H1 (cell line): ENCODE measurements around the gene GRM8. TPM values are rescaled to one million over a fixed set of nuclear protein-coding genes. Genes with fewer than 3 reads are reported as not detected.

Source experiments
- CTCF ChIA-PET: fragments of 300-600 bp; sonication (Branson Sonifier 250); formaldehyde crosslinking; loops from one replicate; lab custom pipeline; 2021; ENCODE audit not compliant: partially characterized antibody; lab: Charles Lee
- POLR2A ChIA-PET: fragments of 300-600 bp; sonication (Branson Sonifier 250); formaldehyde crosslinking; loops from one replicate; lab custom pipeline; 2021; ENCODE audit warnings: inconsistent platforms; ENCODE audit not compliant: partially characterized antibody; lab: Charles Lee
- DNase-seq, 2 experiments: peaks; one replicate each; pipeline versions ENCODE4 v3.0.0 to v3.0.0-alpha.2; 2010 to 2022; ENCODE audit warnings: low spot score in 2 of 2, low read depth in 1 of 2, mixed read lengths in 1 of 2
- FAIRE-seq: peaks from 2 replicates; lab custom pipeline; 2011; peaks lifted over from hg19 to GRCh38; lab: Jason Lieb, UNC
- H2AFZ ChIP-seq: 2 replicates; pipeline ENCODE4 v1.8.1; 2012; ENCODE audit warnings: low read length, inconsistent platforms
- H2AK5ac ChIP-seq: 2 replicates; pipeline ENCODE4 v1.6.1; 2013; ENCODE audit warnings: low read depth, low read length
- H2BK120ac ChIP-seq: replicated peaks from 2 replicates; pipeline ENCODE3; 2013; ENCODE audit warnings: low read depth, low read length, inconsistent platforms
- H2BK12ac ChIP-seq: 2 replicates; pipeline ENCODE4 v1.6.1; 2013; ENCODE audit warnings: low read depth, low read length
- H2BK15ac ChIP-seq: 2 replicates; pipeline ENCODE4 v1.6.1; 2013; ENCODE audit warnings: low read length
- H2BK20ac ChIP-seq: 2 replicates; pipeline ENCODE4 v1.6.1; 2013; ENCODE audit warnings: low read length
- H2BK5ac ChIP-seq: 2 replicates; pipeline ENCODE4 v1.6.1; 2013; ENCODE audit warnings: low read depth, low read length
- H3K14ac ChIP-seq: 2 replicates; pipeline ENCODE4 v1.6.1; 2013; ENCODE audit warnings: inconsistent platforms; ENCODE audit not compliant: insufficient read length
- H3K18ac ChIP-seq: 2 replicates; pipeline ENCODE4 v1.6.1; 2013; ENCODE audit warnings: low read length; ENCODE audit errors: extremely low read depth
- H3K23ac ChIP-seq: 2 replicates; pipeline ENCODE4 v1.6.1; 2013; ENCODE audit warnings: inconsistent platforms; ENCODE audit not compliant: insufficient read length
- H3K23me2 ChIP-seq: 2 replicates; pipeline ENCODE4 v1.6.1; 2013; ENCODE audit warnings: low read depth, low read length
- H3K27ac ChIP-seq: 2 replicates; pipeline ENCODE4 v1.6.1; 2011; ENCODE audit warnings: low read depth, low read length, inconsistent platforms
- H3K27me3 ChIP-seq, 4 experiments: replicated peaks in 1 of 4; 1 replicate in 1 of 4; 2 replicates in 3 of 4; pipeline versions ENCODE4 v1.6.1 to v1.8.1; 2011 to 2013; ENCODE audit warnings: low read length in 3 of 4, mild to moderate bottlenecking in 3 of 4, inconsistent platforms in 2 of 4, mixed read lengths in 2 of 4, moderate library complexity in 1 of 4; ENCODE audit not compliant: control insufficient read depth in 3 of 4, insufficient read depth in 3 of 4; ENCODE audit errors: extremely low read depth in 1 of 4
- H3K36me3 ChIP-seq, 4 experiments: 2 replicates each; pipeline versions ENCODE4 v1.6.1 to v1.8.1; 2011 to 2013; ENCODE audit warnings: mild to moderate bottlenecking in 4 of 4, low read length in 3 of 4, moderate library complexity in 2 of 4, control low read depth in 1 of 4, inconsistent platforms in 1 of 4; ENCODE audit not compliant: insufficient read depth in 4 of 4, control insufficient read depth in 2 of 4
- H3K4ac ChIP-seq: replicated peaks from 2 replicates; pipeline ENCODE3; 2013; ENCODE audit warnings: low read length, low read depth, mixed read lengths, inconsistent platforms; ENCODE audit not compliant: insufficient read length
- H3K4me1 ChIP-seq, 4 experiments: replicated peaks in 1 of 4; 1 replicate in 1 of 4; 2 replicates in 3 of 4; pipeline versions ENCODE4 v1.6.1 to v1.8.1; 2011 to 2013; ENCODE audit warnings: low read length in 3 of 4, inconsistent platforms in 2 of 4, mixed read lengths in 1 of 4; ENCODE audit not compliant: insufficient read depth in 4 of 4, control insufficient read depth in 3 of 4
- H3K4me2 ChIP-seq, 2 experiments: 2 replicates each; pipeline versions ENCODE4 v1.6.1 to v1.8.1; 2011 to 2013; ENCODE audit warnings: low read depth in 2 of 2, low read length in 2 of 2, control low read depth in 1 of 2, inconsistent platforms in 1 of 2, mild to moderate bottlenecking in 1 of 2; ENCODE audit not compliant: insufficient read depth in 1 of 2
- H3K4me3 ChIP-seq, 4 experiments: fragments of 200-600, 300-600 bp in 1 of 4; sonication (generic), shearing (Covaris generic), sonication (Bioruptor Twin) in 1 of 4; 2 replicates each; pipeline versions ENCODE4 v1.5.1 to v1.8.1; 2011 to 2016; ENCODE audit warnings: low read length in 4 of 4, low read depth in 3 of 4, control low read depth in 2 of 4, inconsistent platforms in 2 of 4, mild to moderate bottlenecking in 2 of 4, mixed read lengths in 1 of 4, moderate library complexity in 1 of 4; ENCODE audit not compliant: insufficient read depth in 2 of 4; ENCODE audit errors: extremely low read depth in 1 of 4
- H3K56ac ChIP-seq: replicated peaks from 2 replicates; pipeline ENCODE3; 2013; ENCODE audit warnings: low read depth, mild to moderate bottlenecking, mixed read lengths, low read length, inconsistent platforms; ENCODE audit not compliant: insufficient read length
- H3K79me1 ChIP-seq: 2 replicates; pipeline ENCODE4 v1.6.1; 2013; ENCODE audit warnings: low read depth, low read length, control low read depth
- H3K79me2 ChIP-seq, 2 experiments: 2 replicates each; pipeline versions ENCODE4 v1.6.1 to v1.8.1; 2012 to 2013; ENCODE audit warnings: low read length in 2 of 2, mild to moderate bottlenecking in 2 of 2, inconsistent platforms in 1 of 2; ENCODE audit not compliant: insufficient read depth in 2 of 2, control insufficient read depth in 1 of 2
- H3K9ac ChIP-seq, 4 experiments: replicated peaks in 1 of 4; 1 replicate in 1 of 4; 2 replicates in 3 of 4; pipeline versions ENCODE4 v1.6.1 to v1.8.1; 2011 to 2013; ENCODE audit warnings: low read depth in 3 of 4, low read length in 3 of 4, control low read depth in 2 of 4, mild to moderate bottlenecking in 2 of 4, moderate library complexity in 2 of 4, inconsistent platforms in 1 of 4; ENCODE audit errors: extremely low read depth in 1 of 4
- H3K9me3 ChIP-seq, 2 experiments: 2 replicates each; pipeline versions ENCODE4 v1.6.1 to v1.8.1; 2012 to 2013; ENCODE audit warnings: mild to moderate bottlenecking in 2 of 2, moderate library complexity in 2 of 2, control low read depth in 1 of 2, inconsistent platforms in 1 of 2, low read depth in 1 of 2, low read length in 1 of 2, mixed read lengths in 1 of 2; ENCODE audit not compliant: insufficient read depth in 2 of 2
- H4K20me1 ChIP-seq, 2 experiments: replicated peaks in 1 of 2; 2 replicates each; pipeline versions ENCODE3 to v1.8.1; 2011 to 2013; ENCODE audit warnings: inconsistent platforms in 2 of 2, low read length in 2 of 2, mild to moderate bottlenecking in 1 of 2; ENCODE audit not compliant: insufficient read depth in 2 of 2, control insufficient read depth in 1 of 2
- H4K5ac ChIP-seq: 2 replicates; pipeline ENCODE4 v1.6.1; 2013; ENCODE audit warnings: low read length, low read depth, mixed read lengths, inconsistent platforms; ENCODE audit not compliant: insufficient read length
- H4K8ac ChIP-seq: 2 replicates; pipeline ENCODE4 v1.8.0; 2013; ENCODE audit warnings: mild to moderate bottlenecking, moderate library complexity, low read length, inconsistent platforms; ENCODE audit not compliant: insufficient read depth; ENCODE audit errors: extremely low read depth
- H4K91ac ChIP-seq: replicated peaks from 2 replicates; pipeline ENCODE3; 2013; ENCODE audit warnings: low read length, mixed read lengths, inconsistent platforms; ENCODE audit not compliant: insufficient read length
- CEBPB ChIP-seq: IDR thresholded peaks from 2 replicates; pipeline ENCODE4 v1.6.1; 2012; ENCODE audit warnings: low read depth, low read length
- GABPA ChIP-seq: IDR thresholded peaks from 2 replicates; pipeline ENCODE4 v1.6.1; 2011; ENCODE audit warnings: mild to moderate bottlenecking, low read length, moderate library complexity, borderline replicate concordance; ENCODE audit not compliant: insufficient read depth
- GTF2F1 ChIP-seq: IDR thresholded peaks from 2 replicates; pipeline ENCODE4 v1.6.1; 2012; ENCODE audit warnings: low read depth, low read length, improper control_type of control experiment, borderline replicate concordance
- HDAC2 ChIP-seq, 2 experiments: fragments of 300-600 bp in 1 of 2; sonication (generic) in 1 of 2; IDR thresholded peaks; 2 replicates each; pipeline ENCODE4 v1.6.1; 2011 to 2012; ENCODE audit warnings: low read depth in 2 of 2, low read length in 2 of 2, mild to moderate bottlenecking in 2 of 2, moderate library complexity in 2 of 2, borderline replicate concordance in 1 of 2, inconsistent platforms in 1 of 2
- KDM1A ChIP-seq: fragments of 200-600, 300-600 bp; sonication (generic); IDR thresholded peaks from 2 replicates; pipeline ENCODE4 v1.7.1; 2016; ENCODE audit warnings: mild to moderate bottlenecking, low read length, borderline replicate concordance
- MAX ChIP-seq: IDR thresholded peaks from 2 replicates; pipeline ENCODE4 v1.6.1; 2012; ENCODE audit warnings: inconsistent platforms
- RAD21 ChIP-seq, 2 experiments: IDR thresholded peaks in 1 of 2; conservative IDR thresholded peaks in 1 of 2; 2 replicates each; pipeline ENCODE4 v1.6.1; 2011; ENCODE audit warnings: low read depth in 2 of 2, low read length in 2 of 2, improper control_type of control experiment in 1 of 2, inconsistent platforms in 1 of 2, mild to moderate bottlenecking in 1 of 2, moderate library complexity in 1 of 2
- SAP30 ChIP-seq: fragments of 300-600 bp; sonication (generic); IDR thresholded peaks from 2 replicates; pipeline ENCODE4 v1.7.1; 2012; ENCODE audit warnings: low read length, moderate library complexity, mild to moderate bottlenecking, inconsistent platforms; ENCODE audit not compliant: insufficient read depth, insufficient replicate concordance
- SIRT6 ChIP-seq: IDR thresholded peaks from one replicate; pipeline ENCODE4 v1.7.1; 2012; ENCODE audit warnings: low read length, inconsistent platforms
- SP2 ChIP-seq: IDR thresholded peaks from 2 replicates; pipeline ENCODE4 v1.6.1; 2012; ENCODE audit warnings: mild to moderate bottlenecking, low read length, inconsistent platforms
- SRF ChIP-seq: IDR thresholded peaks from 2 replicates; pipeline ENCODE4 v1.6.1; 2011; ENCODE audit warnings: mild to moderate bottlenecking, low read depth, low read length, moderate library complexity
- SUZ12 ChIP-seq: fragments of 200-600 bp; sonication (generic); IDR thresholded peaks from 2 replicates; pipeline ENCODE4 v1.6.1; 2012; ENCODE audit warnings: mild to moderate bottlenecking, inconsistent platforms, low read length, moderate library complexity, mixed read lengths
- TCF12 ChIP-seq: IDR thresholded peaks from 2 replicates; pipeline ENCODE4 v1.6.1; 2011; ENCODE audit warnings: low read depth, mild to moderate bottlenecking, low read length
- TEAD4 ChIP-seq: IDR thresholded peaks from 2 replicates; pipeline ENCODE4 v1.6.1; 2012; ENCODE audit warnings: low read depth, low read length, inconsistent platforms, mixed read lengths
- polyA plus RNA-seq, 7 experiments: library from polyadenylated mRNA; depleted of rRNA in 3 of 7; stranded (reverse) in 5 of 7; unstranded in 2 of 7; fragments of >200 nt in 5 of 7; fragments of 200-250 nt in 2 of 7; gene quantifications; 1 replicate in 5 of 7; 2 replicates in 1 of 7; 4 replicates in 1 of 7; pipeline versions ENCODE4 v1.2.1 to v1.2.3, GENCODE V29; 2011 to 2013; ENCODE audit warnings: missing spikeins in 2 of 7, mixed read lengths in 2 of 7
- total RNA-seq: library from RNA; stranded (reverse); fragmentation: NEBNext Ultra II Directional; extraction: Animal tissue kit (Norgen Biotek cat#: 25700); gene quantifications from 2 replicates; pipeline ENCODE4 v1.2.1, GENCODE V29; 2021

GRM8 gene
- total and polyA plus RNA-seq, 2 of the 8 experiments (the other 6 are each of a cell fraction or from before 2014, with no cell fraction given): 2.6 to 2.8 TPM

GRCh38 chr7:127056202-127056601 lies 196.5 kb downstream of the GRM8 start:
- Histone ChIP-seq H3K9ac (no peak overlapping the region), H3K56ac (no peak overlapping the region), H3K4me1 (no peaks in the 10 kb centered on the region), H2BK15ac (no peak overlapping the region), H3K23me2 (no peaks in the 10 kb centered on the region), H3K36me3 (no peaks in the 10 kb centered on the region), H2BK120ac (no peak overlapping the region), H3K23ac (no peak overlapping the region), H2BK20ac (no peak overlapping the region), H2BK5ac (no peak overlapping the region), H4K8ac (no peak overlapping the region), H3K79me1 (no peaks in the 10 kb centered on the region), H3K27me3 (no peaks in the 10 kb centered on the region), H3K9me3 (no peaks in the 10 kb centered on the region), H4K91ac (no peak overlapping the region), H3K18ac (no peak overlapping the region), H2BK12ac (no peak overlapping the region), H3K27ac (no peak overlapping the region), H4K5ac (no peak overlapping the region), H3K14ac (no peak overlapping the region), H3K79me2 (no peaks in the 10 kb centered on the region), H3K4me3 (no peak overlapping the region), H3K4ac (no peak overlapping the region), H4K20me1 (no peaks in the 10 kb centered on the region), H3K4me2 (no peak overlapping the region), H2AK5ac (no peak overlapping the region), H2AFZ (no peak overlapping the region)
- no peak for TF ChIP-seq TEAD4
- TF ChIP-seq SRF: no peak
- TF ChIP-seq SUZ12: no peak
- TF ChIP-seq TCF12: no peak
- TF ChIP-seq SIRT6: no peak
- no peak for TF ChIP-seq CEBPB
- TF ChIP-seq KDM1A: no peak
- TF ChIP-seq HDAC2 (IDR thresholded peaks at IDR 0.05; ENCODE audit: borderline replicate concordance in 1 of 2, low read depth in 2 of 2, low read length in 2 of 2): no peak
- TF ChIP-seq MAX: no peak
- no peak for TF ChIP-seq SP2
- TF ChIP-seq SAP30: no peak
- no peak for TF ChIP-seq RAD21 (IDR thresholded peaks at IDR 0.05 in 1 of 2, conservative IDR thresholded peaks at IDR 0.05 in 1 of 2; ENCODE audit: low read depth in 2 of 2, low read length in 2 of 2)
- TF ChIP-seq GTF2F1: no peak
- TF ChIP-seq GABPA: no peak
- FAIRE-seq (no peak), DNase-seq (no peak)
- CTCF ChIA-PET: interaction anchor here (0.6 to 1.7 kb wide), 10 partner anchors 10 to 188 kb away, joined by 3 to 5 read pairs (median 3); no protein-coding TSS in a partner anchor
- POLR2A ChIA-PET: no interaction called here
